GM10266 (cell line): ENCODE data around the gene THSD7B.

Experiments used
- DNase-seq: peaks from one replicate; pipeline ENCODE4 v3.0.0; 2012; ENCODE audit errors: extremely low spot score
- CTCF ChIP-seq: IDR thresholded peaks from 2 replicates; pipeline ENCODE4 v1.5.1; 2012; ENCODE audit warnings: mild to moderate bottlenecking, low read depth; ENCODE audit not compliant: control insufficient read depth, insufficient read depth; ENCODE audit errors: missing control alignments

The THSD7B gene

GRCh38 chr2:137261881-137262585 lies 496.7 kb downstream of the THSD7B start:
- TF ChIP-seq CTCF = no peak
- DNase-seq = no peak

DNA sequence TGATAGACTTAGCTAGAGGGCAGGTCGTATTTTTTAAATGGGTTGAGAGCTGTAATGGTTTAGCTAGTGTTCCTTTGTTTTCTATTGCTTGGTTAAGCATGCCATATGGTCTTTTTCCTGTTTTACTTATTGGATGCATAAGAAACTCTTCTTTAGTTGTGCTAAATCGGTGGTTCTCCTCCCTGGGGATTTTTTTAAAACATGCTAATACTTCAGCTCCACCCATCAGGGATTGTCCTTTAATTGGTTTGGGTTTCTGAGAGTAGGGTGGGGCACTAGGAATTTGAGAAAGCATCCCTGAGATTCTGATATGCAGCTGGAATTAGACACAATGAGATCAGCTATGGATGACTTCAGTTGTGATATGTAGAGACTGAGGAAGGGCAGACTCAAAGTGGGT lies 497.2 kb downstream of the THSD7B start:
- TF ChIP-seq CTCF = no peak
- no peak for DNase-seq

DNA sequence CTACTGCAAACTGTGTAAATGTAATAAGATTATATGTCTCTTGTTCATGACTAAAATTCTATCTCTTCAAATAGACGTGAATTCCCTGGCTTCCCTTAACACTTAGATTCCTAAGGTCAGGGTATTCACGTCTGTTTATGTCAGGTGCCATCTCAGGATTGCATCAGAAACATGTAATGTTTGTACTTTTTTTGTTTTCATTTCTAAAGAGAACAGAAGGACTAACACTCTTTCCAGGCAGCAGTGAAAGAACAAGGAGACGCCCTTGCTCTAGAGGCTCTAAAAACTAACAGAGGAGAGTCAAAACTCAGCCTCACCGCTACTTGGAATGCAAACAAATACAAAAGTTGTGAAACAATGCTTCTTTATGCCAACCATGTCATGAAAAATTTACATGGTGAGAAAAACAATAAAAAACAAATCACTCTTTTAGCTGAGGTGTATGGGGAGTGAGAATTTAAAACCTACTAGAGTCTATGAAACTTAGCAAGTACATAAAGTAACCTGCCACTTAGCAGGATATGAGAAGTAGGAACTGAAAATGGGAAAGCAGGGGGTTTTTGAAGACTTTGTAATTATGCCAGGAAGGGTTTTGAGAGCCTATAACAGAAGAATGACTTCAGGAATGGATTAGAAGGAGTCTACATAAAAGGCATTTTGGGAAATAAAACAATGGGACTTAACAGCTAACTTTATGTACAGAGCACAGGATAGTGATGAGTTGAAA lies 522.7 kb downstream of the THSD7B start:
- no peak for DNase-seq
- no peak for TF ChIP-seq CTCF

GRCh38 chr2:137291836-137292570 lies 526.7 kb downstream of the THSD7B start:
- TF ChIP-seq CTCF = no peak
- DNase-seq = no peak

GRCh38 chr2:137298377-137298776 lies 533.0 kb downstream of the THSD7B start:
- no peak for DNase-seq
- TF ChIP-seq CTCF = no peak

DNA sequence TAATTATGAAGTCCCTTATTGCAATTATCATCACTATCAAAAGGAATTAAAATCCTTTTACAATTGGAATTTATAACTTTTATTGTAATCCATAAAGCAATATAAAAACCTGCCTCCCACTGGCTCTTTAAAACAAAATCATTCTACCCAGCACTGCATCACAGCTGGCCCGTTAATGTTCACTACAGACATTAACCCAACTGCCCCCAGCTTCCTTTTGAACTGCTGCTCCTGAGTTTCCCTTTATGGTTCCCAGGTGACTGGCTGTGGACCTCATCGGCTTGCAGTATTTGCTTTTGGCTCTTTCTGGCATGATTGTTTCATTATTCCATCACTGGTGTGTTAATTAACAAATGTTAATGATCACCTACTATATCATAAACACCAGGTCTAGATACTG lies 535.6 kb downstream of the THSD7B start:
- DNase-seq = no peak
- no peak for TF ChIP-seq CTCF
